ENCODE results near the gene ARHGAP23.

Gene ARHGAP23

DNA sequence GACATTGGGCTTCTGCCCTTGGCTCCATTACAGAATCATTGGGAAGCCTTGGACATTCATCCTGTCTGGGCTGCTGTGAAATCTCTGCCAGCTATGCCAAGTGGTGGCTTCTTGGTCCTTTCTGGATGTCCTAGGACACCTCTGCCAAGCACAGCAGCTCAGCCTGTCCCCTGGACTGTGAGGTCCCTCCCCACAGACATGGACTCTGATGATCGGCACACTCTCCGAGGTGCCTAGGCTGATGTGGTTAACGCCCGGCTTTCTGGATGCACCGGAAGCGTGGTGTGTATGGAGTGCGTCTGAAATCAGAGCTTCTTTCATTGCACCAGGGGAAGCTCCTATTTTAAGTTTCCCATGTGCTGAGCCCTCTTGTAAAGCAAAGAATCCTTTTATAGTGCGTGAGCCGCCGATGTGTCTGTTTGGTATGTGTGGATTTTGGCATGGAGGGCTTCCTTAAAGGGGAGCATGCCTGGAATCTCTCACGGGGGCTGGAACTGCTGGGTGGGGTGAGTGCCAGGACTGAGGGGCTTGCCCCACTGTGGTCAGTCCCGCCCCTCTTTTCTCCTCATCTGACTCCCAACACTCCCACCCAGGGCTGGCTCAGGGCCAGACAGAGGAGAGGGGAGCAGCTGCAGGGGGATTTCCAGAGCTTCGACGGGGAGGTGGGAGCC is 7.0 kb upstream of the ARHGAP23 start:
- Histone ChIP-seq H3K36me3 (ENCODE audit: low read length) (no peaks in the 10 kb centered on the region), H2AFZ (ENCODE audit: low read depth, low read length, severe bottlenecking) (no peak overlapping the region), H3K4me3 (ENCODE audit: insufficient read depth, low read length, poor library complexity, severe bottlenecking) (no peak overlapping the region), H3K79me2 (ENCODE audit: insufficient read depth, low read length) (no peaks in the 10 kb centered on the region), H3K27me3 (ENCODE audit: low read length) (no peaks in the 10 kb centered on the region), H3K27ac (ENCODE audit: low read depth, low read length) (no peak overlapping the region), H3K9me3 (ENCODE audit: insufficient read depth, low read length) (no peaks in the 10 kb centered on the region), H4K20me1 (ENCODE audit: low read depth, low read length) (no peaks in the 10 kb centered on the region), H3F3A (ENCODE audit: insufficient read depth) (peaks cover 2% of the 10 kb centered on the region; the same call in 1 of the 2 replicates), H3K4me2 (ENCODE audit: low read depth, low read length, poor library complexity, severe bottlenecking) (no peak overlapping the region), H3K9ac (ENCODE audit: low read length) (no peak overlapping the region), H3K9me2 (replicated peaks; ENCODE audit: insufficient read depth, low read length) (no peaks in the 10 kb centered on the region)
- no peak for TF ChIP-seq EZH2phosphoT487 (conservative IDR thresholded peaks at IDR 0.05; ENCODE audit: low read length)
- TF ChIP-seq, protein P1, sequence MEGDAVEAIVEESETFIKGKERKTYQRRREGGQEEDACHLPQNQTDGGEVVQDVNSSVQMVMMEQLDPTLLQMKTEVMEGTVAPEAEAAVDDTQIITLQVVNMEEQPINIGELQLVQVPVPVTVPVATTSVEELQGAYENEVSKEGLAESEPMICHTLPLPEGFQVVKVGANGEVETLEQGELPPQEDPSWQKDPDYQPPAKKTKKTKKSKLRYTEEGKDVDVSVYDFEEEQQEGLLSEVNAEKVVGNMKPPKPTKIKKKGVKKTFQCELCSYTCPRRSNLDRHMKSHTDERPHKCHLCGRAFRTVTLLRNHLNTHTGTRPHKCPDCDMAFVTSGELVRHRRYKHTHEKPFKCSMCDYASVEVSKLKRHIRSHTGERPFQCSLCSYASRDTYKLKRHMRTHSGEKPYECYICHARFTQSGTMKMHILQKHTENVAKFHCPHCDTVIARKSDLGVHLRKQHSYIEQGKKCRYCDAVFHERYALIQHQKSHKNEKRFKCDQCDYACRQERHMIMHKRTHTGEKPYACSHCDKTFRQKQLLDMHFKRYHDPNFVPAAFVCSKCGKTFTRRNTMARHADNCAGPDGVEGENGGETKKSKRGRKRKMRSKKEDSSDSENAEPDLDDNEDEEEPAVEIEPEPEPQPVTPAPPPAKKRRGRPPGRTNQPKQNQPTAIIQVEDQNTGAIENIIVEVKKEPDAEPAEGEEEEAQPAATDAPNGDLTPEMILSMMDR (IDR thresholded peaks at IDR 0.05; ENCODE audit: insufficient read depth, low read length, poor library complexity, severe bottlenecking): no peak

DNA sequence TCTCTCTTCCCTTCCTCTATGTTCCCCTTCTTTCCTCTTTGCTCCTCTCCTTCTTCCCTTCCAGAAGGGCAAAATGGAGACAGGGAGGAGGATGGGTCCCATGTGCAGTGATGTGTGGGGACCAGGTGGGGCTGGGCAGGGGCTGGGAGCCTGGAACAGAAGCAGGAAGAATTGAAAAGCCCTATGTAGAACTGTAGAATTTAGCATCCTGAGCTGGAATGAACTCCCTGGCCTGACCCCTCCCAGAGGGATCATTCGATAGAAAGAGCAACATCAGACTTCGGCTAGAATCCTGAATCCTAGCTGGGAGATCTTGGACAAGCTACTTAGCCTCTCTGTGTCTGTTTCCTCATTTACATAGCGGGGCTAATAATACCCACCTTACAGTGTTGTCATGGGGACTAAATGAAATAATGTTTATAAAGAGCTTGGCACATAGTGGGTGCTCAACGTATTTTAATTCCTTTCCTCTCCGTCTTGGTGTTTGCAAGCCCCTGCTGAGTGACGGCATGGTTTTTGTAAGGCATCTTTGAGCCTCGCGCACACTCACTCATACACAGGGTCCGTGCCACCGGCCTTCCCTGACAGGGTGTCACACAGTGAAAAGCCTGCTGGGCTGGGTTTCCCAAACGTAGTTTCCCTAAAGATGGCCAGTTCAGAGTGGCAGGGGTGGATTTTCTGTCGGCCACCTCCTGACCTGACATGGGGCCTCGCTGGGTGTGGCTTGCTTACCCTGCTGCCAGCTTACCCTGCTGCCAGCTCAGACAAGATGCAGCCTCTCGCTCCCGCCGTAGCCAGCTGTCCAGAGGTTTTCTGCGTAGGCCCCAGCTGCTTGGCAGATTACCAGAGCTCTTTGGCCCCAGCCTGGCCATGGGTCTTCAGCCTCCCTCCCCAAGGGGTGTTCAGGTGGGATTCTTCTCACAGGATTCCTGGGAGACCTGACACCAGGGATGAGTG is 6.1 kb upstream of the ARHGAP23 start:
- H3K9me2 ChIP-seq (replicated peaks; ENCODE audit: insufficient read depth, low read length): no peaks in the 10 kb centered on the region

DNA sequence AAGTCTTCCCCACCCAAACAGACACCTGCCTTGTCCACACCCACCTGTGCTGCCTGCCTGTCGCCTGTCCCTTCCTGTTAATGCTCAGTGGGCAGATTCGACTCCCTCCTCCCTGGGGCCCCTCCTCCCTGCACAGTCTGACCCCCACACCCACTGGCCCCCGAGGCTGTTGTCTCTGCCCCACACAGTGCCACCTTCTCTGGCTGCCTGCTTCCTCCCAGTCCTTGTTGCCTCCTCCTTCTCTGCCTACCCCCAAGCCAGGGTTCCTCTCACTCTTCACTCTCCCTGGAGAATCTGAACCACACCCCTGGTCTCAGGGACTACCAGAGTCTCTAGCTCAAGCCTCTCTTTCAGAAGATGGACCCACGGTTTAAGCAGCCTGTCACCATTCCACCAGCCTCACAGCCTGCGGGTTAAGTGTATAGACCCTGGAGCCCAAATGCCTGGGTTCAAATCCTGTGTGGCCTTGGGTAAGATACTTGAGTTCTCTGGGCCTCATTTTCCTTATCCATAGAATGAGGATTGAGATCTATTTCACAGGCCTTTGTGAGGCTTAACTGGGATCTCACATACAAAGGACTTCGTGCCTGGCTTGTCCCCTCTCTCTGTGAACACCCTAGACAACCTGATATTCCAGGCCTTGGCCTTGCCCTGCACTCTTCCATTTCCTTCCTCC is 3.8 kb upstream of the ARHGAP23 start:
- no peak overlapping the region for H3K9ac ChIP-seq (ENCODE audit: low read length)
- H3K9me3 ChIP-seq (ENCODE audit: insufficient read depth, low read length): no peaks in the 10 kb centered on the region
- H4K20me1 ChIP-seq (ENCODE audit: low read depth, low read length): no peaks in the 10 kb centered on the region
- no peak overlapping the region for H2AFZ ChIP-seq (ENCODE audit: low read depth, low read length, severe bottlenecking)
- H3K4me3 ChIP-seq (ENCODE audit: insufficient read depth, low read length, poor library complexity, severe bottlenecking): no peak overlapping the region
- H3K9me2 ChIP-seq (replicated peaks; ENCODE audit: insufficient read depth, low read length): no peaks in the 10 kb centered on the region
- no peaks in the 10 kb centered on the region for H3K36me3 ChIP-seq (ENCODE audit: low read length)
- H3K27ac ChIP-seq (ENCODE audit: low read depth, low read length): no peak overlapping the region
- no peak for TF ChIP-seq EZH2phosphoT487 (conservative IDR thresholded peaks at IDR 0.05; ENCODE audit: low read length)
- TF ChIP-seq, protein P1 (IDR thresholded peaks at IDR 0.05; ENCODE audit: insufficient read depth, low read length, poor library complexity, severe bottlenecking): no peak
- no peaks in the 10 kb centered on the region for H3F3A ChIP-seq (ENCODE audit: insufficient read depth)
- H3K27me3 ChIP-seq (ENCODE audit: low read length): no peaks in the 10 kb centered on the region
- H3K79me2 ChIP-seq (ENCODE audit: insufficient read depth, low read length): no peaks in the 10 kb centered on the region
- H3K4me2 ChIP-seq (ENCODE audit: low read depth, low read length, poor library complexity, severe bottlenecking): no peak overlapping the region

More for the DNA sequence above, 6.1 kb upstream of the ARHGAP23 start:
- Histone ChIP-seq H4K20me1 (ENCODE audit: low read depth, low read length) (no peaks in the 10 kb centered on the region), H2AFZ (ENCODE audit: low read depth, low read length, severe bottlenecking) (no peak overlapping the region), H3K9me3 (ENCODE audit: insufficient read depth, low read length) (no peaks in the 10 kb centered on the region), H3K36me3 (ENCODE audit: low read length) (no peaks in the 10 kb centered on the region), H3K79me2 (ENCODE audit: insufficient read depth, low read length) (no peaks in the 10 kb centered on the region), H3K4me2 (ENCODE audit: low read depth, low read length, poor library complexity, severe bottlenecking) (no peak overlapping the region), H3F3A (ENCODE audit: insufficient read depth) (no peaks in the 10 kb centered on the region), H3K9ac (ENCODE audit: low read length) (no peak overlapping the region), H3K27ac (ENCODE audit: low read depth, low read length) (no peak overlapping the region), H3K27me3 (ENCODE audit: low read length) (no peaks in the 10 kb centered on the region), H3K4me3 (ENCODE audit: insufficient read depth, low read length, poor library complexity, severe bottlenecking) (no peak overlapping the region)
- no peak for TF ChIP-seq EZH2phosphoT487 (conservative IDR thresholded peaks at IDR 0.05; ENCODE audit: low read length)
